ENCODE data around the gene METAP1D.

The METAP1D gene

DNA sequence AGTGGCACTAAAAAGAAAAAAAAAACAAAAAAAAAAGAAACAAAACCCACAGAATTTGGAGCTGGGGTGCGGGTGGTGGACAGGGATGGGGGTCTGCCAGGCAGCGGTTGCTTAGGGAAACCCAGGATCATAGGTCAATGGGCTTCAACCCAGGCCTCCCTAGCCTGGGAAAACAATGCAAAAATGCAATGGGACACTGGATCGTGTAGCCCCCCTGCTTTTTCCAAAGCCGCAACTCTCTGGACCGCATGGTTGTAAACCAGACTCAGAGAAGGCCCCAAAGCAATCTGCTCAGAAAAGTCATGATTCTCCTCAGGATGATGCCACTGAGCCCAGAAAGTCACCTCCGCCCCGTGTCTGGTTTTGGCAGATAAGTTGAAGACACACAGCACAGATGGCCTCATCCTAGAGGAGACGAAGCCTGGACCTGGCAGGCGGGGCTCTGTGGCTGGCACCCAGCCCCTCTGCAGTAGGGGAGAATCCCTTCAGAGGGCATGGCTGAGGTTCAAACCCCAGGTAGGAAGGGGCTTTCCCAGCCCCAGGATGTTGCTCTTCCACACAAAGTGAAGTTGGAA lies 97.9 kb downstream of the METAP1D start:
- TF ChIP-seq, protein P1, sequence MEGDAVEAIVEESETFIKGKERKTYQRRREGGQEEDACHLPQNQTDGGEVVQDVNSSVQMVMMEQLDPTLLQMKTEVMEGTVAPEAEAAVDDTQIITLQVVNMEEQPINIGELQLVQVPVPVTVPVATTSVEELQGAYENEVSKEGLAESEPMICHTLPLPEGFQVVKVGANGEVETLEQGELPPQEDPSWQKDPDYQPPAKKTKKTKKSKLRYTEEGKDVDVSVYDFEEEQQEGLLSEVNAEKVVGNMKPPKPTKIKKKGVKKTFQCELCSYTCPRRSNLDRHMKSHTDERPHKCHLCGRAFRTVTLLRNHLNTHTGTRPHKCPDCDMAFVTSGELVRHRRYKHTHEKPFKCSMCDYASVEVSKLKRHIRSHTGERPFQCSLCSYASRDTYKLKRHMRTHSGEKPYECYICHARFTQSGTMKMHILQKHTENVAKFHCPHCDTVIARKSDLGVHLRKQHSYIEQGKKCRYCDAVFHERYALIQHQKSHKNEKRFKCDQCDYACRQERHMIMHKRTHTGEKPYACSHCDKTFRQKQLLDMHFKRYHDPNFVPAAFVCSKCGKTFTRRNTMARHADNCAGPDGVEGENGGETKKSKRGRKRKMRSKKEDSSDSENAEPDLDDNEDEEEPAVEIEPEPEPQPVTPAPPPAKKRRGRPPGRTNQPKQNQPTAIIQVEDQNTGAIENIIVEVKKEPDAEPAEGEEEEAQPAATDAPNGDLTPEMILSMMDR (IDR thresholded peaks at IDR 0.05; ENCODE audit: low read depth, low read length) = no peak
- H3K27me3 ChIP-seq = peaks cover 97% of the 10 kb centered on the region
- no peaks in the 10 kb centered on the region for H3K9me3 ChIP-seq
- no peaks in the 10 kb centered on the region for H3K4me1 ChIP-seq
- H3K36me3 ChIP-seq = no peaks in the 10 kb centered on the region
- DNase-seq = no peak
- no peak overlapping the region for H3K4me3 ChIP-seq (ENCODE audit: low read depth, low read length)

DNA sequence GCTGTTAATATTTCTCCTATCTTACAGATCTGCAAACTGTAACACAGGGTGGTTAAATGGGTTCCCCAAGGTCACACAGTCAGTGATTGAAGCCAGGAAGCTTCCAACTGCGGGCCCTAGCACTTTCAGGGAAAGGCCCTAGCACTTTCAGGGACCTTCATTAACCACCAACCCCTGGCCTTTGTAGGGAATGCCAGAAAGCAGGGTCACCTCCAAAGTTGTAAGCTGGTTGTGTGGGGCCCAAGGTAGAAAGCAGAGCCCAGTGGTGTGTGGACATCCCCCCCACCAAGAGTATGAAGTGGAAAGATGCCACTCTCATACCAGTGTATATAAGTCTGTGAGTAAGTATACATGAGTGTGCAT lies 98.5 kb downstream of the METAP1D start:
- peaks cover 91% of the 10 kb centered on the region for H3K27me3 ChIP-seq
- no peaks in the 10 kb centered on the region for H3K4me1 ChIP-seq
- no peaks in the 10 kb centered on the region for H3K36me3 ChIP-seq
- DNase-seq = no peak
- H3K9me3 ChIP-seq = no peaks in the 10 kb centered on the region
- H3K4me3 ChIP-seq (ENCODE audit: low read depth, low read length) = no peak overlapping the region
- TF ChIP-seq, protein P1 (IDR thresholded peaks at IDR 0.05; ENCODE audit: low read depth, low read length) = no peak

DNA sequence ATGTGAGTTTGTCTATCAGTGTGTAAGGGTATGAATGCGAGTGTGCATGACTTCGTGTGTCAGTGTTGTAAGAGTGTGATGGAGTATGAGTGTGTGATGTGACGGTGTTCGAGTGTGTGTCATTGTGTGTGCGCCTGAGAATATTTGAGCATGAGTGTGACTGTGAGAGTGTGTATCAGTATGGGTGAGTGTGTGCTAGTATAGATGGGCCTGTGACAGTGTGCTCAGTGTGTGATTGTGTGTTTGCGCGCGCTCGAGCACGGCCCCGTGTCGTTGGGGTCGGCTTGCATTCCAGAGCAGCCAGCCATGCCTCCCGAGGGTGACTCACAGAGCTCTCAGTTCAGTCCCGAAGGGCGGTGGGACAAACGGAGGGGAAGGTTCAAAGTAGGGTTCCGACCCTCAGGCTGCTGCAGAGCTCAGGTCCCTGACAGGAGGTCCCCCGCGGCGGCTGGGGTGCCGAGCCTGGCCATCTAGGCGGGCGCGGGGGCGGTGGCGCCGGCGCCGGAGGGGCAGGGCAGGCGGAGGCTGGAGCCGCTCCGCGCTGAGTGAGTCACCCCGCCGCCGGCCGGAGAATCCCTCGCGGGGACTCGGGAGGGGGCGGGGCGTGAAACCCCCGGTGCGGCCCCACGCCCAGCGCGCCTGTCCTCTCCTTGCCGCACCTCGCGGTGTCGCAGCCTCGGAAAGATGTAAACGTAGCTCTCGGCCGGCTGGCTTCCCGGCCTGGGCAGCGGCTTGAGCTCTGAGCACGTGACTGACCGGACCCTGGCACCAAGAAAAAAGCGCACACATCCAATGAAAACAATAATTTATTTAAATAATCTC lies 99.1 kb downstream of the METAP1D start:
- Histone ChIP-seq H3K27me3 (peaks cover 88% of the 10 kb centered on the region), H3K4me1 (no peaks in the 10 kb centered on the region), H3K4me3 (ENCODE audit: low read depth, low read length) (no peak overlapping the region; the same call in 1 of the 2 replicates), H3K36me3 (no peaks in the 10 kb centered on the region), H3K9me3 (no peaks in the 10 kb centered on the region)
- DNase-seq = peak; percentile 49
- TF ChIP-seq, protein P1 (IDR thresholded peaks at IDR 0.05; ENCODE audit: low read depth, low read length) = no peak

DNA sequence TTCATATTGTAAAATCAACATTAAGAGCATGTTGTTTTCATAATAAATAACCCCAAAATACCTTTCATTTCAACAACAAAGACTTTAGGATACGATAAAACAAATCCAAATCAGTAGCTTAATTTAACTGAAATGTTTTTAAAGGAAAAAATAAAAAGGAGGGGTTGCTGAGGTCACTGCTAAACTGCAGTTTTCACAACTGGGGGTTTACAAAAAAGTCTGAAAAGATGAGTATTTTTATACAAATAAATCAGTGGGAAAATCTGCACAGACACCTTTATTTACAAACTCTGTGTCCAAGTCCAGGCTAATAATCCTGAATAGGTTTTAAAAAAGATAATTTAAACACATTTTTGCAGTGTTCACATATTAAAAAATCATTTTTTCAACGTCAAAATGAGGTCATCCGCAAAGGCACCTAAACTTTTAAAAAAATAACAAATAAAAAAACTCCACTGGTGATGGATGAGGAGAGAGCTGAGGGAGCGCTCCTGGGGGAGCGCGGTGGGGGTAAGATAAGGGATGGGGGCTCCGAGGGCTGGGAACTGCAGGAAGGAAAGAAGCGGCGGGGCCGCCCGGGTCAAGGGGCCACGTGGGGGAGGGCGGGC lies 99.8 kb downstream of the METAP1D start:
- DNase-seq = no peak
- H3K4me3 ChIP-seq (ENCODE audit: low read depth, low read length) = no peak overlapping the region; the same call in 1 of the 2 replicates
- H3K36me3 ChIP-seq = no peaks in the 10 kb centered on the region
- no peaks in the 10 kb centered on the region for H3K9me3 ChIP-seq
- TF ChIP-seq, protein P1 (IDR thresholded peaks at IDR 0.05; ENCODE audit: low read depth, low read length) = no peak
- peaks cover 81% of the 10 kb centered on the region for H3K27me3 ChIP-seq
- H3K4me1 ChIP-seq = no peaks in the 10 kb centered on the region

DNA sequence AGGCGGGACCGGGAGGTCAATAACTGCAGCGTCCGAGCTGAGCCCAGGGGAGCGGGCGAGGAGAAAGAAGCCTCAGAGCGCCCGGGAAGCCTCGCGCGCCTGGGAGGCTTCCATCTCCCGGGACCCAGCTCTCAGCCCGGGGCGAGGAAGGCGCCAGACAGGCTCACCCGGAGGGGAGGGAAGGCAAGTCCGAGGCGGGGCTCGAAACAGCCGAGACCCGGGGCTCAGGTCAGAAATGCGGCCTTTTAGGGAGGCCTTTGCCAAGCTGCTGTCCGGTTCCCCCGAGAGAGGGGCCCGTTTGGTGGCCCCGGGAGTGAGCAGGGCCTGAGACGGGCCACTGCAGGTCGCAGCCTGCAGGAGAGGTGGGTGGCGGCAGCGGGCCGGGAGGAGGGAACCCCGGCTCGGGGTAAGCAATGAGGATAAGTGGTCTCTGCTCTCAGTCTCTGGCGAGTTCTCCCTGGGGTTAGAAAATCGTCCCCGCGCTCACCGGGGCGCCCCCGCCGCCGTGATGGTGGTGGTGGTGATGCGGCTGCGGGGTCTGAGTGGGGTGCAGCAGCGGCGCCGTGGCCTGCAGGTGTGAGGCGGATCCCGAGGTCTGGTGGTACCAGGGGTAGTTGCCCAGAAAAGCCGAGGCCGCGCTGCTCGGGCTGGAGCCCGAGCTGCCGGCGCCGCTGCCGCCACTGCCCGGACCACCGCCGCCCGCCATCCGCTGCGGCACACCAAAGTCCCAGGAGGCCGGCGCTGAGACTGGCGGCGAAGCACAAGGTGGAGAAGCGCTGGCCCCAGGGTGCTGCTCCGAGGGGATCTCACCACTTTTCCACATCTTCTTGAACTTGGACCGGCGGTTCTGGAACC lies 100.6 kb downstream of the METAP1D start:
- peaks cover 75% of the 10 kb centered on the region for H3K27me3 ChIP-seq
- peak; percentile 39 for DNase-seq
- H3K36me3 ChIP-seq = no peaks in the 10 kb centered on the region
- no peaks in the 10 kb centered on the region for H3K9me3 ChIP-seq
- TF ChIP-seq, protein P1 (IDR thresholded peaks at IDR 0.05; ENCODE audit: low read depth, low read length) = no peak
- peak overlapping the region; percentile 35 for H3K4me3 ChIP-seq (ENCODE audit: low read depth, low read length)
- H3K4me1 ChIP-seq = no peaks in the 10 kb centered on the region
